ENCODE results near the gene HEPHL1. TPM values are rescaled to one million over a fixed set of nuclear protein-coding genes. Genes with fewer than 3 reads are reported as not detected.

HEPHL1 gene
- total RNA-seq, 1 donor from 2014 or later, result not detected

GRCh38 chr11:94048032-94048709 is 27.0 kb downstream of the HEPHL1 start:
- H3K4me1 ChIP-seq, result no peaks in the 10 kb centered on the region
- no peaks in the 10 kb centered on the region for H3K36me3 ChIP-seq
- H3K4me3 ChIP-seq, result no peak overlapping the region
- no peak for DNase-seq
- intact Hi-C loops (cut with micrococcal nuclease), result no loop called here
- TF ChIP-seq CTCF (IDR thresholded peaks at IDR 0.05; ENCODE audit: borderline replicate concordance), result no peak
- H3K9me3 ChIP-seq (replicated peaks), result peaks cover 15% of the 10 kb centered on the region
- no peak overlapping the region for H3K27ac ChIP-seq (replicated peaks)
- H3K27me3 ChIP-seq (ENCODE audit: low read depth), result no peaks in the 10 kb centered on the region

GRCh38 chr11:94049351-94049750 is 28.2 kb downstream of the HEPHL1 start:
- intact Hi-C loops (cut with micrococcal nuclease), result no loop called here
- Histone ChIP-seq H3K27me3 (ENCODE audit: low read depth) (no peaks in the 10 kb centered on the region), H3K9me3 (replicated peaks) (peaks cover 15% of the 10 kb centered on the region), H3K4me1 (no peaks in the 10 kb centered on the region), H3K4me3 (no peak overlapping the region), H3K27ac (replicated peaks) (no peak overlapping the region), H3K36me3 (no peaks in the 10 kb centered on the region)
- DNase-seq, result no peak
- TF ChIP-seq CTCF (IDR thresholded peaks at IDR 0.05; ENCODE audit: borderline replicate concordance), result no peak

- H3K4me1 ChIP-seq, result no peaks in the 10 kb centered on the region
- H3K27me3 ChIP-seq (ENCODE audit: low read depth), result no peaks in the 10 kb centered on the region
- intact Hi-C loops (cut with micrococcal nuclease), result no loop called here
- H3K27ac ChIP-seq (replicated peaks), result no peak overlapping the region
- no peak for DNase-seq
- H3K9me3 ChIP-seq (replicated peaks), result peaks cover 8% of the 10 kb centered on the region
- no peaks in the 10 kb centered on the region for H3K36me3 ChIP-seq
- H3K4me3 ChIP-seq, result no peak overlapping the region
- no peak for TF ChIP-seq CTCF (IDR thresholded peaks at IDR 0.05; ENCODE audit: borderline replicate concordance)
Observed at GRCh38 chr11:94058630-94059029, 37.5 kb downstream of the HEPHL1 start.

DNA sequence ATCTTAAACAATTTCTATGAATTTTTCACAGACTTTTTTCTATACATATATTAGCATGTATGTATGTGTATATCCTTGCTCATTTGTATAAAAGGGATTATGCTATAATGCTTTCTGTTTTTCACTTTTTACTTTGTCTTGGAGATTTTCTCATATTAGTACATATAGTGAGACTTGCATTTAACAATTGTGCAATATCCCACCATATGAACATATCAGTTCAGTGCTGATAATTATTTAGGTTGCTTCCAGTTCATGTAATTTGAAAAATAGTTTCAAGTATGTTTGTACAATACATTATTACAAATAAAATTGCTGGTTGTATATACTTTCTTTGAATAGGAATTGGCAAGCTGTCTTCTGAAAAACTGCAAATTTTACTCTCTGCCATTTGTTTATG is 37.9 kb downstream of the HEPHL1 start:
- Histone ChIP-seq H3K36me3 (no peaks in the 10 kb centered on the region), H3K4me1 (no peaks in the 10 kb centered on the region), H3K9me3 (replicated peaks) (peaks cover 8% of the 10 kb centered on the region), H3K4me3 (no peak overlapping the region), H3K27me3 (ENCODE audit: low read depth) (no peaks in the 10 kb centered on the region), H3K27ac (replicated peaks) (no peak overlapping the region)
- intact Hi-C loops (cut with micrococcal nuclease), result no loop called here
- no peak for DNase-seq
- no peak for TF ChIP-seq CTCF (IDR thresholded peaks at IDR 0.05; ENCODE audit: borderline replicate concordance)

GRCh38 chr11:94060401-94060800 is 39.2 kb downstream of the HEPHL1 start:
- TF ChIP-seq CTCF (IDR thresholded peaks at IDR 0.05; ENCODE audit: borderline replicate concordance), result no peak
- intact Hi-C loops (cut with micrococcal nuclease), result no loop called here
- no peak overlapping the region for H3K4me3 ChIP-seq

More at GRCh38 chr11:94060401-94060800, 39.2 kb downstream of the HEPHL1 start:
- H3K4me1 ChIP-seq, result no peaks in the 10 kb centered on the region
- peaks cover 8% of the 10 kb centered on the region for H3K9me3 ChIP-seq (replicated peaks)
- no peak overlapping the region for H3K27ac ChIP-seq (replicated peaks)
- no peaks in the 10 kb centered on the region for H3K27me3 ChIP-seq (ENCODE audit: low read depth)
- no peaks in the 10 kb centered on the region for H3K36me3 ChIP-seq
- no peak for DNase-seq
